Measurements from ENCODE around the gene F7. TPM values are rescaled to one million over a fixed set of nuclear protein-coding genes. Genes with fewer than 3 reads are reported as not detected.

The F7 gene
- total and polyA plus RNA-seq, 2 of the 4 experiments (the other 2 are of a cell fraction): under 0.01 to 0.07 TPM

- no peak overlapping the region for H3K4me2 ChIP-seq (ENCODE audit: low read depth, low read length)
- H3K79me1 ChIP-seq (ENCODE audit: low read depth in 1 of 2, low read length in 2 of 2): no peaks in the 10 kb centered on the region
- ChIA-PET POLR2A (ENCODE audit: unreplicated experiment) (no interaction called here), CTCF (no interaction called here)
- TF ChIP-seq ELK1 (IDR thresholded peaks at IDR 0.05; ENCODE audit: borderline replicate concordance, low read depth, low read length) (no peak), FOS (IDR thresholded peaks at IDR 0.05; ENCODE audit: low read depth, low read length) (no peak), SMC3 (IDR thresholded peaks at IDR 0.05; ENCODE audit: low read depth, low read length) (no peak), POLR2A (IDR thresholded peaks at IDR 0.05; ENCODE audit: low read depth, low read length) (no peak), BHLHE40 (IDR thresholded peaks at IDR 0.05; ENCODE audit: low read depth, low read length) (no peak), RCOR1 (IDR thresholded peaks at IDR 0.05; ENCODE audit: insufficient replicate concordance, low read length) (no peak), RAD21 (IDR thresholded peaks at IDR 0.05; ENCODE audit: low read length) (no peak), MXI1 (IDR thresholded peaks at IDR 0.05; ENCODE audit: borderline replicate concordance, low read depth, low read length) (no peak), MAFK (IDR thresholded peaks at IDR 0.05; ENCODE audit: low read depth, low read length) (no peak), CHD1 (IDR thresholded peaks at IDR 0.05; ENCODE audit: low read depth, low read length) (no peak), USF2 (IDR thresholded peaks at IDR 0.05; ENCODE audit: low read depth, low read length) (no peak), NFE2L2 (IDR thresholded peaks at IDR 0.05; ENCODE audit: low read depth, low read length) (no peak)
- 0 out of 2 replicates have a peak, but pooled peaks cover 4% of the 10 kb centered on the region for H3K9me1 ChIP-seq (ENCODE audit: insufficient read depth, low read length)
- no peak overlapping the region for H3K18ac ChIP-seq (ENCODE audit: low read depth, low read length)
- no peaks in the 10 kb centered on the region for H3K4me1 ChIP-seq (ENCODE audit: control insufficient read depth, insufficient read depth, low read length)
- WGBS, 2 experiments (ENCODE audit: extremely low coverage in 2 of 2, insufficient read length in 1 of 2): 100% methylated on average over 3 of the region's 9 CpGs; no CpG with 5 or more reads in 1 of the 2 experiments
- peaks cover 2% of the 10 kb centered on the region for H3K27me3 ChIP-seq (ENCODE audit: control insufficient read depth, insufficient read depth, low read length)
- no peak overlapping the region for H2BK15ac ChIP-seq (ENCODE audit: low read depth, low read length)
- ATAC-seq (ENCODE audit: low read depth) (no peak), DNase-seq (no peak)
- H3K36me3 ChIP-seq (ENCODE audit: control insufficient read depth, insufficient read depth, low read length): no peaks in the 10 kb centered on the region
- intact Hi-C loops (cut with micrococcal nuclease) (no loop called here), dilution Hi-C loops (cut with HindIII; ENCODE audit: low sequenced_read_pairs, unreplicated experiment) (no loop called here), in situ Hi-C loops (cut with MboI; ENCODE audit: low sequenced_read_pairs) (no loop called here)
- H3K4me3 ChIP-seq (ENCODE audit: insufficient read depth, low read depth, low read length): no peak overlapping the region
- H3K56ac ChIP-seq (ENCODE audit: extremely low read depth, insufficient read depth, low read length): no peak overlapping the region
- no peak overlapping the region for H3K23ac ChIP-seq (ENCODE audit: low read depth, low read length)
- H2BK120ac ChIP-seq (ENCODE audit: low read depth, low read length): no peak overlapping the region
- H3K27ac ChIP-seq (ENCODE audit: insufficient read depth, low read length): no peak overlapping the region
- H4K20me1 ChIP-seq (ENCODE audit: insufficient read depth, low read length): no peaks in the 10 kb centered on the region; the same call in 1 of the 2 replicates
- no peak overlapping the region for H2AK5ac ChIP-seq (ENCODE audit: low read depth, low read length)
- no peak overlapping the region for H2AK9ac ChIP-seq (replicated peaks; ENCODE audit: low read depth, low read length, poor library complexity)
- no peak overlapping the region for H3K14ac ChIP-seq (replicated peaks; ENCODE audit: low read depth, low read length)
- H2AFZ ChIP-seq (replicated peaks; ENCODE audit: low read length, poor library complexity): no peak overlapping the region
- BruUV-seq (replicated peaks): no TSS peak
- no peak overlapping the region for H4K5ac ChIP-seq (ENCODE audit: low read depth, low read length)
- H2BK5ac ChIP-seq (ENCODE audit: low read depth, low read length, poor library complexity, severe bottlenecking): no peak overlapping the region
- H4K91ac ChIP-seq (ENCODE audit: insufficient read depth, low read depth, low read length): no peak overlapping the region
- H3K4ac ChIP-seq (ENCODE audit: low read depth, low read length): no peak overlapping the region
- H2BK20ac ChIP-seq (ENCODE audit: low read depth, low read length): no peak overlapping the region
- H4K8ac ChIP-seq (ENCODE audit: low read depth in 2 of 2, low read length in 2 of 2): no peak overlapping the region
- no peak overlapping the region for H3K9ac ChIP-seq (ENCODE audit: low read depth, low read length)
- peaks cover 5% of the 10 kb centered on the region; the same call in 1 of the 2 replicates for H3K9me3 ChIP-seq (ENCODE audit: control insufficient read depth, insufficient read depth, low read length)
Measured at GRCh38 chr13:113061271-113061625, 44.3 kb upstream of the F7 start.
